Natural killer cell (primary cell): ENCODE results near the gene CIB2. TPM values are rescaled to one million over a fixed set of nuclear protein-coding genes. Genes with fewer than 3 reads are reported as not detected.
A peak's percentile ranks its signal among the peaks of the same experiment; 100 is the strongest.

Experiments used
- ATAC-seq, 3 donors: fragments of 150-1000 bp in 2 of 3; fragments of 200-7000 bp in 1 of 3; cut with Tn5 transposase; 1 replicate in 1 of 3; 2 replicates in 2 of 3; pipeline ENCODE4 v1.10.0; 2021; ENCODE audit warnings: mild to moderate bottlenecking in 2 of 3, moderate library complexity in 2 of 3
- DNase-seq, 2 donors: peaks; one replicate each; pipeline versions ENCODE4 v3.0.0 to v3.0.0-alpha.2; 2013 to 2021; ENCODE audit warnings: mixed read lengths in 1 of 2
- H3K27ac ChIP-seq: one replicate; pipeline ENCODE4 v1.5.1; 2013; ENCODE audit warnings: mild to moderate bottlenecking, low read length
- H3K27me3 ChIP-seq: one replicate; pipeline ENCODE4 v1.6.1; 2013; ENCODE audit warnings: low read length; ENCODE audit not compliant: control insufficient read depth, insufficient read depth
- H3K36me3 ChIP-seq: one replicate; pipeline ENCODE4 v1.6.1; 2013; ENCODE audit warnings: low read length; ENCODE audit not compliant: control insufficient read depth, insufficient read depth
- H3K4me1 ChIP-seq: one replicate; pipeline ENCODE4 v1.6.1; 2013; ENCODE audit warnings: low read length; ENCODE audit not compliant: control insufficient read depth, insufficient read depth
- H3K4me3 ChIP-seq: one replicate; pipeline ENCODE4 v1.5.1; 2013; ENCODE audit warnings: low read length
- H3K9me3 ChIP-seq: one replicate; pipeline ENCODE4 v1.6.1; 2013; ENCODE audit warnings: low read length; ENCODE audit not compliant: control insufficient read depth, insufficient read depth
- H3K27ac Mint-ChIP-seq, 2 donors: one replicate each; pipeline ENCODE4 v1.8.0; 2022; ENCODE audit warnings: mild to moderate bottlenecking in 2 of 2, mixed read lengths in 2 of 2, moderate library complexity in 1 of 2
- H3K27me3 Mint-ChIP-seq, 2 donors: one replicate each; pipeline ENCODE4 v1.8.0; 2022; ENCODE audit warnings: low read depth in 2 of 2, mixed read lengths in 2 of 2
- H3K36me3 Mint-ChIP-seq: one replicate; pipeline ENCODE4 v1.8.0; 2022; ENCODE audit warnings: mixed read lengths
- H3K4me1 Mint-ChIP-seq, 2 donors: one replicate each; pipeline ENCODE4 v1.8.0; 2022; ENCODE audit warnings: mixed read lengths in 2 of 2
- H3K4me3 Mint-ChIP-seq: one replicate; pipeline ENCODE4 v1.8.0; 2022; ENCODE audit warnings: mild to moderate bottlenecking, moderate library complexity, mixed read lengths
- H3K9me3 Mint-ChIP-seq, 2 donors: one replicate each; pipeline ENCODE4 v1.8.0; 2022; ENCODE audit warnings: mixed read lengths in 2 of 2
- CTCF ChIP-seq: fragments of 200-600 bp; IDR thresholded peaks from one replicate; pipeline ENCODE4 v1.8.0; 2022; ENCODE audit warnings: antibody characterized with exemption
- WGBS: methylation state at CpG from one replicate; pipeline ENCODE4 v1.1.7; 2013; ENCODE audit warnings: missing lambda C conversion rate; ENCODE audit not compliant: insufficient coverage; 5-methylcytosine and 5-hydroxymethylcytosine counted together
- intact Hi-C: fragments of 100-400 bp; cut with micrococcal nuclease; formaldehyde crosslinking; loops from one replicate; pipeline ENCODE4 v1.14.2; 2022
- total RNA-seq, 4 donors: library from RNA; stranded (reverse); fragments of 120-200 nt in 1 of 4; gene quantifications; one replicate each; pipeline versions ENCODE4 v1.2.3 to v1.2.4, GENCODE V29; 2013 to 2022

CIB2 gene
- 1 to 10 TPM in 1 of 3 donors, under 1 TPM in 2; 0.25 to 1.5 (median 0.99) TPM for total RNA-seq
- total RNA-seq (2013): 1.2 TPM

GRCh38 chr15:78131295-78132061, at the start of gene CIB2:
CIB2 (minus strand) TSS chr15:78131445; CDS start chr15:78131215, 230 bp downstream.
- Mint-ChIP-seq H3K36me3 (no peaks in the 10 kb centered on the region), H3K27me3 (no peaks in the 10 kb centered on the region), H3K9me3 (no peaks in the 10 kb centered on the region), H3K27ac (peak within 1 kb of the TSS; percentile 72 to 92), H3K4me1 (peaks cover 5 to 24% of the 10 kb centered on the region in 2 donors), H3K4me3 (peak within 1 kb of the TSS; percentile 87)
- Histone ChIP-seq H3K27me3 (no peaks in the 10 kb centered on the region), H3K36me3 (no peaks in the 10 kb centered on the region), H3K4me1 (peaks cover 13% of the 10 kb centered on the region), H3K27ac (peak within 1 kb of the TSS; percentile 63), H3K4me3 (peak within 1 kb of the TSS; percentile 71), H3K9me3 (no peaks in the 10 kb centered on the region)
- under 1% methylated on average over 79 of the region's 79 CpGs for WGBS
- ATAC-seq (peak; percentile 88 to 92 (median 89)), DNase-seq (peak; percentile 72 to 88)
- intact Hi-C loops: no loop called here
- peak; percentile 76 for TF ChIP-seq CTCF

GRCh38 chr15:78179906-78180305, 48.7 kb upstream of the CIB2 start:
- WGBS: 91% methylated on average over 5 of the region's 5 CpGs
- Mint-ChIP-seq H3K27ac (no peak overlapping the region), H3K4me3 (no peak overlapping the region), H3K4me1 (peaks cover under 1 to 5% of the 10 kb centered on the region in 2 donors), H3K9me3 (no peaks in the 10 kb centered on the region), H3K36me3 (no peaks in the 10 kb centered on the region), H3K27me3 (peaks cover 0 to 2% of the 10 kb centered on the region in 2 donors)
- Histone ChIP-seq H3K36me3 (no peaks in the 10 kb centered on the region), H3K27me3 (no peaks in the 10 kb centered on the region), H3K4me1 (no peaks in the 10 kb centered on the region), H3K9me3 (no peaks in the 10 kb centered on the region), H3K4me3 (no peak overlapping the region), H3K27ac (no peak overlapping the region)
- ATAC-seq (no peak), DNase-seq (no peak)
- intact Hi-C loops: no loop called here
- no peak for TF ChIP-seq CTCF

- Histone ChIP-seq H3K27me3 (no peaks in the 10 kb centered on the region), H3K36me3 (no peaks in the 10 kb centered on the region), H3K9me3 (no peaks in the 10 kb centered on the region), H3K27ac (no peak overlapping the region), H3K4me1 (peaks cover 4% of the 10 kb centered on the region), H3K4me3 (no peak overlapping the region)
- H3K4me3 Mint-ChIP-seq: no peak overlapping the region
- DNase-seq (no peak), ATAC-seq (no peak)
- no peak for TF ChIP-seq CTCF
- WGBS: 89% methylated on average over 10 of the region's 12 CpGs
- peaks cover 6 to 11% of the 10 kb centered on the region in 2 donors for H3K4me1 Mint-ChIP-seq
- H3K27ac Mint-ChIP-seq: no peak overlapping the region
- no peaks in the 10 kb centered on the region for H3K36me3 Mint-ChIP-seq
- H3K27me3 Mint-ChIP-seq: peaks cover 0 to 2% of the 10 kb centered on the region in 2 donors
- H3K9me3 Mint-ChIP-seq: no peaks in the 10 kb centered on the region
- intact Hi-C loops: no loop called here
These were observed 48.1 kb upstream of the CIB2 start for GRCh38 chr15:78179286-78179840.
